GM12875 (cell line): Measurements from ENCODE around the gene ZNF569.
A peak's percentile ranks its signal among the peaks of the same experiment; 100 is the strongest.
"Not testable (repeated sequence)": the region's sequence is repeated elsewhere in the genome, so short reads cannot be mapped to it uniquely, and the experiment has no call there.

Experiments
- H3K4me3 ChIP-seq: one replicate; pipeline ENCODE4 v1.5.1; 2011; ENCODE audit warnings: low read depth, low read length, control low read depth
- TF ChIP-seq, protein P1 (sequence below): IDR thresholded peaks from 2 replicates; pipeline ENCODE4 v1.5.1; 2011; ENCODE audit warnings: low read depth, mild to moderate bottlenecking, control low read depth, inconsistent platforms, low read length, moderate library complexity, borderline replicate concordance; ENCODE audit not compliant: insufficient read depth

The ZNF569 gene

GRCh38 chr19:37401078-37401477, 66.2 kb downstream of the ZNF569 start:
- H3K4me3 ChIP-seq: no peak overlapping the region
- TF ChIP-seq, protein P1, sequence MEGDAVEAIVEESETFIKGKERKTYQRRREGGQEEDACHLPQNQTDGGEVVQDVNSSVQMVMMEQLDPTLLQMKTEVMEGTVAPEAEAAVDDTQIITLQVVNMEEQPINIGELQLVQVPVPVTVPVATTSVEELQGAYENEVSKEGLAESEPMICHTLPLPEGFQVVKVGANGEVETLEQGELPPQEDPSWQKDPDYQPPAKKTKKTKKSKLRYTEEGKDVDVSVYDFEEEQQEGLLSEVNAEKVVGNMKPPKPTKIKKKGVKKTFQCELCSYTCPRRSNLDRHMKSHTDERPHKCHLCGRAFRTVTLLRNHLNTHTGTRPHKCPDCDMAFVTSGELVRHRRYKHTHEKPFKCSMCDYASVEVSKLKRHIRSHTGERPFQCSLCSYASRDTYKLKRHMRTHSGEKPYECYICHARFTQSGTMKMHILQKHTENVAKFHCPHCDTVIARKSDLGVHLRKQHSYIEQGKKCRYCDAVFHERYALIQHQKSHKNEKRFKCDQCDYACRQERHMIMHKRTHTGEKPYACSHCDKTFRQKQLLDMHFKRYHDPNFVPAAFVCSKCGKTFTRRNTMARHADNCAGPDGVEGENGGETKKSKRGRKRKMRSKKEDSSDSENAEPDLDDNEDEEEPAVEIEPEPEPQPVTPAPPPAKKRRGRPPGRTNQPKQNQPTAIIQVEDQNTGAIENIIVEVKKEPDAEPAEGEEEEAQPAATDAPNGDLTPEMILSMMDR: no peak

DNA sequence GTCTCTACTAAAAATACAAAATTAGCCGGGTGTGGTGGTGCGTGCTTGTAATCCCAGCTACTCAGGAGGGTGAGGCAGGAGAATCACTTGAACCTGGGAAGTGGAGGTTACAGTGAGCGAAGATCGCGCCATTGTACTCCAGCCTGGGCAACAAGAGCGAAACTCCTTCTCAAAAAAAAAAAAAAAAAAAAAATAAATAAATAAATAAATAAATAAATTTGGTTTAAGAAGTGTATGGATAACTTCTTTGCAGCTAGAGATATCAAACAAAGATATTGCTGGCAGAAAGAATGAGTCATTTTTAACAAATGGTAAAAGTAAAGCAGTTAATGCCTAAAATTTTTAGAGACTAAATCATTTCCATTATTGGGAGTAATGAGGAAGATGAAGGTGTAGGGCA, 75.8 kb downstream of the ZNF569 start:
- H3K4me3 ChIP-seq: not testable (repeated sequence)

DNA sequence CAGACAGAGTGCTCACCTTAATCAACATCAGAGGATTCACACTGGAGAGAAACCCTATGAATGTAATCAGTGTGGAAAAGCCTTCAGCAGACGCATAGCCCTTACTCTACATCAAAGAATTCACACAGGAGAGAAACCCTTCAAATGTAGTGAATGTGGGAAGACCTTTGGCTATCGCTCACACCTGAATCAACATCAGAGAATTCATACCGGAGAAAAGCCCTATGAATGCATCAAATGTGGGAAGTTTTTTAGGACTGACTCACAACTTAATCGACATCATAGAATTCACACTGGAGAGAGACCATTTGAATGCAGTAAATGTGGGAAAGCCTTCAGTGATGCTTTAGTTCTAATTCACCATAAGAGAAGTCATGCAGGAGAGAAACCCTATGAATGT, 78.0 kb downstream of the ZNF569 start:
- no peak overlapping the region for H3K4me3 ChIP-seq
- TF ChIP-seq, protein P1: no peak

DNA sequence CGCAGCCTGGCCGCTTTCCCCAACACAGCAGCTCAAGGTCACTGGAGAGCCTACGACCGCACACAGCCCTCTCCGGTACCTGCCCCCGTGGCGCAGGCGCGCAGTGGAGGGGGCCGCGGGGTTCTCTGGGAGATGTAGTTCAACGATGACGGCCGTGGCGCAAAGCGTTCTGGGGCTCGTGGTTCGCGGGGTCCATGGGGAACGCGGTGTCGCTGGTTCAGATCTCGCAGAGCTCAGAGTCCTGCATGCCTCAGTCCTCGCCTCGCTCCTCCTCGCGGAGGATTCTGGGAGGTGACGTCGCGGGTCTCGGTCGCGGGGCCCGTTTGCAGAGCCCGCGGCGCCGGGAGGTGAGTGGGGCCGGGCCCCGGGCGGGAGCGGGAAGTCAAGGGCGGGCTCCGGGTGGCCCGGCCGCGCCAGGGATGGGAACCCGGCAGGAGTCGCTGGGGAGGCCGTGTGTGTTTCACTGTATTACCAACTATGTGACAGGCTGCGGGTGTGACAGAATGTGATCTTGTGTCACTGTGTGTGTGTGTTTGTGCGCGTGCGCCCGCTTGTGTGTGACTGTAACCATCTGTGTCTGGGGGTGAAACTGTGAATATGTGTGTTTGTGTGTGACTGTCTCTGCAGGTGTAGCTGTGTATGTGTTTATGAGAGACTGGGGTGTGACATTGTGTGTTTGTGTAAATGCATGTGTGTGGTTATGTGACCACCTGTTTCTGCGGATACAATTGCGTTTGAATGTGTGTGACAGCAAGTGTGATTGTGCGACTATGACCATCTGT, 96.2 kb downstream of the ZNF569 start, which contains the start of gene ZNF527:
Gene ZNF527, plus strand, starts transcription at position 220 of the 782 bp plus-strand sequence. CDS start 3,100 bp downstream, outside the sequence.
- H3K4me3 ChIP-seq: peak within 1 kb of the TSS; percentile 70
- TF ChIP-seq, protein P1: no peak

DNA sequence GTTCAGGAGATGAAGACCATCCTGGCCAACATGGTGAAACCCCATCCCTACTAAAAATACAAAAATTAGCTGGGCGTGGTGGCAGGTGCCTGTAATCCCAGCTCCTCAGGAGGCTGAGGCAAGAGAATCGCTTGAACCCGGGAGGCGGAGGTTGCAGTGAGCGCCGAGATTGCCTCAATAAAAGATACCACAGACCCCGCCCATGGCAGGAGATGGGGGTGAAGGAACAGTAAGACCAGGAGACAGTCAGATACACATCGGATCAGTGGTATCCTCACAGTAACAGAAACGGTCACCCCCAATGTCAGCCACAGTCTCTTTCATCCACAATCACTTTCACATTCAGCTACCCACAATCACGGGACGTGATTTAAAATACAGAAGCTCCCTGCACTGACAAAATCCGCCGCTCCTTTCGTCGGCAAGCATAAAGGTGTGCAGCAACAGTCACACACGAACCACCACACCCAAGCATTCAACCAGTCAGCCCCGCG, 96.8 kb downstream of the ZNF569 start:
- peak overlapping the region; percentile 70 for H3K4me3 ChIP-seq

GRCh38 chr19:37362733-37363132, 104.5 kb downstream of the ZNF569 start:
- no peak overlapping the region for H3K4me3 ChIP-seq
- TF ChIP-seq, protein P1: no peak

GRCh38 chr19:37361994-37362393, 105.2 kb downstream of the ZNF569 start:
- H3K4me3 ChIP-seq: no peak overlapping the region
- TF ChIP-seq, protein P1: no peak
